AG10803 (cell line): ENCODE results near the gene ADCY1.

Source experiments
- DNase-seq: peaks from one replicate; pipeline ENCODE4 v3.0.0; 2010; ENCODE audit warnings: low read depth
- H3K4me3 ChIP-seq: 2 replicates; pipeline ENCODE4 v1.5.1; 2011; ENCODE audit warnings: mild to moderate bottlenecking, low read length, control low read depth
- CTCF ChIP-seq: conservative IDR thresholded peaks from 2 replicates; pipeline ENCODE4 v1.5.1; 2011; ENCODE audit warnings: mild to moderate bottlenecking, low read length, control low read depth, inconsistent platforms

Gene ADCY1

GRCh38 chr7:45588466-45588865 is 14.3 kb downstream of the ADCY1 start:
- no peak for TF ChIP-seq CTCF
- no peak for DNase-seq
- no peak overlapping the region for H3K4me3 ChIP-seq

- TF ChIP-seq CTCF, result no peak
- DNase-seq, result no peak
- H3K4me3 ChIP-seq, result no peak overlapping the region
Observed at GRCh38 chr7:45589061-45589460, 14.9 kb downstream of the ADCY1 start.

GRCh38 chr7:45589915-45590678 is 15.9 kb downstream of the ADCY1 start:
- no peak for TF ChIP-seq CTCF
- H3K4me3 ChIP-seq, result no peak overlapping the region
- DNase-seq, result no peak

GRCh38 chr7:45590679-45591057 is 16.5 kb downstream of the ADCY1 start:
- no peak for TF ChIP-seq CTCF
- DNase-seq, result no peak
- H3K4me3 ChIP-seq, result no peak overlapping the region

GRCh38 chr7:45591101-45591906 is 17.1 kb downstream of the ADCY1 start:
- no peak for TF ChIP-seq CTCF
- no peak overlapping the region for H3K4me3 ChIP-seq
- no peak for DNase-seq

GRCh38 chr7:45592230-45592991 is 18.2 kb downstream of the ADCY1 start:
- DNase-seq, result no peak
- TF ChIP-seq CTCF, result no peak
- no peak overlapping the region for H3K4me3 ChIP-seq
